GM23338 (cell line): ENCODE measurements around the gene ADAT3. TPM values are rescaled to one million over a fixed set of nuclear protein-coding genes. Genes with fewer than 3 reads are reported as not detected.

ENCODE experiments used
- ATAC-seq: fragments of 200-7000 bp; cut with Tn5 transposase; 3 replicates; pipeline ENCODE4 v1.9.1; 2020
- DNase-seq: peaks from one replicate; pipeline ENCODE4 v3.0.0-alpha.2; 2015; ENCODE audit warnings: low spot score
- H2AFZ ChIP-seq: fragments of 200-600 bp; sonication (generic); 2 replicates; pipeline ENCODE4 v1.8.0; 2016; ENCODE audit warnings: antibody characterized with exemption, mild to moderate bottlenecking, moderate library complexity
- H3F3A ChIP-seq: fragments of 200-600 bp; sonication (generic); replicated peaks from 2 replicates; pipeline ENCODE4 v1.8.0; 2017; ENCODE audit warnings: antibody characterized with exemption, mixed run types, low read depth
- H3K27ac ChIP-seq: fragments of 200-600 bp; sonication (generic); 2 replicates; pipeline ENCODE4 v1.6.1; 2016; ENCODE audit warnings: low read depth
- H3K27me3 ChIP-seq: fragments of 200-600 bp; sonication (generic); 2 replicates; pipeline ENCODE4 v1.8.0; 2016; ENCODE audit warnings: mild to moderate bottlenecking, mixed run types, moderate library complexity; ENCODE audit not compliant: insufficient read depth
- H3K36me3 ChIP-seq: fragments of 200-600 bp; sonication (generic); 2 replicates; pipeline ENCODE4 v1.8.0; 2016; ENCODE audit warnings: mild to moderate bottlenecking; ENCODE audit not compliant: insufficient read depth
- H3K4me1 ChIP-seq: fragments of 200-600 bp; sonication (generic); 2 replicates; pipeline ENCODE4 v1.8.0; 2016; ENCODE audit warnings: mild to moderate bottlenecking, moderate library complexity; ENCODE audit not compliant: insufficient read depth
- H3K4me2 ChIP-seq: fragments of 200-600 bp; sonication (generic); 2 replicates; pipeline ENCODE4 v1.7.1; 2017; ENCODE audit warnings: mixed run types
- H3K4me3 ChIP-seq: fragments of 200-600 bp; sonication (generic); 2 replicates; pipeline ENCODE4 v1.6.1; 2016; ENCODE audit warnings: mixed run types
- H3K79me2 ChIP-seq: fragments of 200-600 bp; sonication (generic); replicated peaks from 2 replicates; pipeline ENCODE4 v1.8.0; 2017; ENCODE audit warnings: mild to moderate bottlenecking; ENCODE audit not compliant: insufficient read depth
- H3K9me2 ChIP-seq: fragments of 200-600 bp; sonication (generic); 2 replicates; pipeline ENCODE4 v1.8.0; 2017; ENCODE audit not compliant: insufficient read depth
- H4K20me1 ChIP-seq: fragments of 200-600 bp; sonication (generic); replicated peaks from 2 replicates; pipeline ENCODE4 v1.8.0; 2017; ENCODE audit warnings: mild to moderate bottlenecking; ENCODE audit not compliant: insufficient read depth
- H3K27ac Mint-ChIP-seq: 2 replicates; pipeline ENCODE4 v1.8.0; 2020; ENCODE audit warnings: inconsistent platforms, mild to moderate bottlenecking, moderate library complexity, mixed read lengths
- H3K27me3 Mint-ChIP-seq: 3 replicates; pipeline ENCODE4 v1.8.0; 2022; ENCODE audit warnings: low read depth, mild to moderate bottlenecking, moderate library complexity, mixed read lengths, inconsistent platforms; ENCODE audit not compliant: insufficient read depth, poor library complexity
- H3K36me3 Mint-ChIP-seq: 3 replicates; pipeline ENCODE4 v1.8.0; 2021; ENCODE audit warnings: low read depth, mild to moderate bottlenecking, inconsistent platforms, moderate library complexity, mixed read lengths
- H3K4me1 Mint-ChIP-seq: 3 replicates; pipeline ENCODE4 v1.8.0; 2020; ENCODE audit warnings: mild to moderate bottlenecking, inconsistent platforms, mixed read lengths
- H3K4me3 Mint-ChIP-seq: 3 replicates; pipeline ENCODE4 v1.8.0; 2021; ENCODE audit warnings: moderate library complexity, mild to moderate bottlenecking, inconsistent platforms, mixed read lengths
- H3K9me3 Mint-ChIP-seq: 3 replicates; pipeline ENCODE4 v1.8.0; 2020; ENCODE audit warnings: moderate library complexity, mild to moderate bottlenecking, inconsistent platforms, mixed read lengths
- CREB1 ChIP-seq: fragments of 250-450 bp; sonication (Bioruptor Pico); IDR thresholded peaks from 2 replicates; pipeline ENCODE4 v1.5.0; 2020; ENCODE audit warnings: low read depth, mild to moderate bottlenecking, moderate library complexity
- CTCF ChIP-seq, 2 experiments: fragments of 200-600 bp in 1 of 2; sonication (generic) in 1 of 2; conservative IDR thresholded peaks; 2 replicates each; pipeline versions ENCODE4 v1.5.1 to v1.6.1; 2016 to 2017; ENCODE audit warnings: antibody characterized with exemption in 2 of 2, low read depth in 2 of 2, mild to moderate bottlenecking in 2 of 2, moderate library complexity in 1 of 2
- ETS1 ChIP-seq: IDR thresholded peaks from 2 replicates; pipeline ENCODE4 v1.6.1; 2016; ENCODE audit warnings: antibody characterized with exemption
- EZH2 ChIP-seq: fragments of 200-600 bp; sonication (generic); IDR thresholded peaks from one replicate; pipeline ENCODE4 v1.8.0; 2017; ENCODE audit warnings: antibody characterized with exemption, mild to moderate bottlenecking, low read depth; ENCODE audit not compliant: unreplicated experiment
- EZH2phosphoT487 ChIP-seq: fragments of 200-600 bp; sonication (generic); IDR thresholded peaks from one replicate; pipeline ENCODE4 v1.8.1; 2018; ENCODE audit warnings: antibody characterized with exemption; ENCODE audit not compliant: unreplicated experiment
- JUNB ChIP-seq: IDR thresholded peaks from one replicate; pipeline ENCODE4 v1.6.1; 2016; ENCODE audit warnings: antibody characterized with exemption; ENCODE audit not compliant: unreplicated experiment
- NANOG ChIP-seq: IDR thresholded peaks from 2 replicates; pipeline ENCODE4 v1.6.1; 2016; ENCODE audit warnings: antibody characterized with exemption, borderline replicate concordance
- POLR2AphosphoS5 ChIP-seq: IDR thresholded peaks from 2 replicates; pipeline ENCODE4 v1.6.1; 2016; ENCODE audit warnings: antibody characterized with exemption, low read depth
- REST ChIP-seq: IDR thresholded peaks from one replicate; pipeline ENCODE4 v1.6.1; 2018; ENCODE audit warnings: antibody characterized with exemption; ENCODE audit not compliant: unreplicated experiment
- STAT1 ChIP-seq: IDR thresholded peaks from one replicate; pipeline ENCODE4 v1.6.1; 2016; ENCODE audit warnings: antibody characterized with exemption; ENCODE audit not compliant: unreplicated experiment
- ZNF114 ChIP-seq: fragments of 250-450 bp; sonication (Bioruptor Pico); IDR thresholded peaks from 2 replicates; pipeline ENCODE4 v1.5.0; 2020; ENCODE audit warnings: mild to moderate bottlenecking, moderate library complexity
- ZNF331 ChIP-seq: fragments of 250-450 bp; sonication (Bioruptor Pico); IDR thresholded peaks from 2 replicates; pipeline ENCODE4 v1.5.0; 2020; ENCODE audit warnings: low read depth, mild to moderate bottlenecking, moderate library complexity
- ZNF462 ChIP-seq: fragments of 250-450 bp; sonication (Bioruptor Pico); IDR thresholded peaks from 2 replicates; pipeline ENCODE4 v1.5.0; 2020; ENCODE audit warnings: mild to moderate bottlenecking, moderate library complexity
- polyA plus RNA-seq: library from polyadenylated mRNA; unstranded; fragments of >200 nt; fragmentation: Nextera tagmentation; extraction: Ambion mirVana; gene quantifications from 2 replicates; pipeline ENCODE4 v1.2.1, GENCODE V29; 2016
- total RNA-seq: library from RNA; depleted of rRNA; stranded (reverse); fragments of >200 nt; shearing (Covaris generic); gene quantifications from 2 replicates; pipeline ENCODE4 v1.2.3, GENCODE V29; 2014

The ADAT3 gene
- total and polyA plus RNA-seq, 2 experiments from 2014 or later: 7.9 to 12.4 TPM

- Histone ChIP-seq H3K4me1 (no peaks in the 10 kb centered on the region), H3F3A (no peaks in the 10 kb centered on the region), H3K4me3 (no peak overlapping the region), H3K79me2 (peaks cover 33% of the 10 kb centered on the region), H4K20me1 (peaks cover 7% of the 10 kb centered on the region), H2AFZ (no peak overlapping the region), H3K27ac (no peak overlapping the region), H3K27me3 (no peaks in the 10 kb centered on the region), H3K4me2 (no peak overlapping the region), H3K9me2 (no peaks in the 10 kb centered on the region), H3K36me3 (no peaks in the 10 kb centered on the region; the same call in 1 of the 2 replicates)
- H3K27me3 Mint-ChIP-seq: peaks cover 6% of the 10 kb centered on the region
- H3K4me3 Mint-ChIP-seq: no peak overlapping the region
- TF ChIP-seq CTCF (conservative IDR thresholded peaks at IDR 0.05; ENCODE audit: low read depth in 2 of 2) (no peak), ZNF331 (no peak), JUNB (no peak), ETS1 (no peak), EZH2 (no peak), EZH2phosphoT487 (no peak), ZNF462 (no peak), ZNF114 (no peak), POLR2AphosphoS5 (no peak), REST (no peak), STAT1 (no peak), NANOG (no peak), CREB1 (no peak)
- H3K36me3 Mint-ChIP-seq: peaks cover 24% of the 10 kb centered on the region
- no peak for ATAC-seq
- H3K9me3 Mint-ChIP-seq: no peaks in the 10 kb centered on the region
- DNase-seq: no peak
- H3K4me1 Mint-ChIP-seq: no peaks in the 10 kb centered on the region
- H3K27ac Mint-ChIP-seq: no peak overlapping the region
These were observed 9.7 kb downstream of the ADAT3 start for GRCh38 chr19:1914826-1915341.
